Adipocyte (in vitro differentiated cells): ENCODE measurements around the gene EGFR.

Experiments
- DNase-seq: peaks from one replicate; pipeline ENCODE4 v3.0.0-alpha.2; 2015; ENCODE audit warnings: low read depth
- H3K27me3 ChIP-seq: replicated peaks from 2 replicates; pipeline ENCODE4 v1.7.0; 2013; ENCODE audit warnings: mild to moderate bottlenecking, low read length, moderate library complexity; ENCODE audit not compliant: control insufficient read depth, insufficient read depth
- H3K36me3 ChIP-seq: 2 replicates; pipeline ENCODE4 v1.7.0; 2013; ENCODE audit warnings: low read length, mild to moderate bottlenecking, moderate library complexity; ENCODE audit not compliant: control insufficient read depth, insufficient read depth, severe bottlenecking
- H3K4me1 ChIP-seq: 2 replicates; pipeline ENCODE4 v1.7.0; 2013; ENCODE audit warnings: mild to moderate bottlenecking, low read length, moderate library complexity; ENCODE audit not compliant: control insufficient read depth, insufficient read depth
- H3K4me3 ChIP-seq: 2 replicates; pipeline ENCODE4 v1.7.0; 2013; ENCODE audit warnings: mild to moderate bottlenecking, low read length, moderate library complexity
- H3K9ac ChIP-seq: 2 replicates; pipeline ENCODE4 v1.7.0; 2013; ENCODE audit warnings: mild to moderate bottlenecking, low read length, moderate library complexity
- H3K9me3 ChIP-seq: 2 replicates; pipeline ENCODE4 v1.7.0; 2013; ENCODE audit warnings: mild to moderate bottlenecking, low read length, moderate library complexity; ENCODE audit not compliant: control insufficient read depth

Gene EGFR

GRCh38 chr7:55172161-55172560 lies 153.3 kb downstream of the EGFR start:
- H3K36me3 ChIP-seq: peaks cover 82% of the 10 kb centered on the region
- H3K4me1 ChIP-seq: peaks cover 17% of the 10 kb centered on the region
- no peak overlapping the region for H3K4me3 ChIP-seq
- no peaks in the 10 kb centered on the region for H3K27me3 ChIP-seq
- H3K9me3 ChIP-seq: no peaks in the 10 kb centered on the region
- no peak overlapping the region for H3K9ac ChIP-seq
- no peak for DNase-seq

- no peaks in the 10 kb centered on the region for H3K9me3 ChIP-seq
- no peak for DNase-seq
- peaks cover 26% of the 10 kb centered on the region for H3K4me1 ChIP-seq
- no peaks in the 10 kb centered on the region for H3K27me3 ChIP-seq
- H3K4me3 ChIP-seq: no peak overlapping the region
- H3K9ac ChIP-seq: no peak overlapping the region
- peaks cover 86% of the 10 kb centered on the region for H3K36me3 ChIP-seq
Observed at GRCh38 chr7:55172881-55173609, 154.2 kb downstream of the EGFR start.

- Histone ChIP-seq H3K4me3 (no peak overlapping the region), H3K36me3 (peaks cover 80% of the 10 kb centered on the region), H3K4me1 (peaks cover 28% of the 10 kb centered on the region), H3K27me3 (no peaks in the 10 kb centered on the region), H3K9ac (no peak overlapping the region), H3K9me3 (no peaks in the 10 kb centered on the region)
- no peak for DNase-seq
Observed at GRCh38 chr7:55173671-55174070, 154.9 kb downstream of the EGFR start.

- Histone ChIP-seq H3K9me3 (no peaks in the 10 kb centered on the region), H3K27me3 (no peaks in the 10 kb centered on the region), H3K9ac (no peak overlapping the region), H3K36me3 (peaks cover 81% of the 10 kb centered on the region), H3K4me1 (peaks cover 28% of the 10 kb centered on the region), H3K4me3 (no peak overlapping the region)
- DNase-seq: no peak
Observed at GRCh38 chr7:55174456-55174855, 155.6 kb downstream of the EGFR start.

- no peaks in the 10 kb centered on the region for H3K27me3 ChIP-seq
- peaks cover 80% of the 10 kb centered on the region for H3K36me3 ChIP-seq
- no peak overlapping the region for H3K4me3 ChIP-seq
- no peaks in the 10 kb centered on the region for H3K9me3 ChIP-seq
- no peak for DNase-seq
- no peak overlapping the region for H3K9ac ChIP-seq
- peaks cover 29% of the 10 kb centered on the region for H3K4me1 ChIP-seq
Observed at GRCh38 chr7:55174856-55175255, 156.0 kb downstream of the EGFR start.

- Histone ChIP-seq H3K36me3 (peaks cover 78% of the 10 kb centered on the region), H3K9me3 (no peaks in the 10 kb centered on the region), H3K4me3 (no peak overlapping the region), H3K9ac (no peak overlapping the region), H3K4me1 (peaks cover 33% of the 10 kb centered on the region), H3K27me3 (no peaks in the 10 kb centered on the region)
- DNase-seq: peak; percentile 59
Observed at GRCh38 chr7:55177068-55177530, 158.3 kb downstream of the EGFR start.

GRCh38 chr7:55177589-55178261 lies 158.9 kb downstream of the EGFR start:
- Histone ChIP-seq H3K4me1 (peaks cover 33% of the 10 kb centered on the region), H3K9me3 (no peaks in the 10 kb centered on the region), H3K9ac (peak overlapping the region; percentile 8), H3K36me3 (peaks cover 78% of the 10 kb centered on the region), H3K4me3 (no peak overlapping the region), H3K27me3 (no peaks in the 10 kb centered on the region)
- DNase-seq: peak; percentile 65

- peaks cover 33% of the 10 kb centered on the region for H3K4me1 ChIP-seq
Observed at GRCh38 chr7:55178292-55178862, 159.6 kb downstream of the EGFR start.

GRCh38 chr7:55178863-55179773 lies 160.3 kb downstream of the EGFR start:
- DNase-seq: no peak
- H3K9ac ChIP-seq: no peak overlapping the region
- H3K4me1 ChIP-seq: peaks cover 33% of the 10 kb centered on the region
- H3K9me3 ChIP-seq: no peaks in the 10 kb centered on the region
- H3K4me3 ChIP-seq: no peak overlapping the region
- peaks cover 75% of the 10 kb centered on the region for H3K36me3 ChIP-seq
- no peaks in the 10 kb centered on the region for H3K27me3 ChIP-seq

More at GRCh38 chr7:55178292-55178862, 159.6 kb downstream of the EGFR start:
- no peaks in the 10 kb centered on the region for H3K27me3 ChIP-seq
- H3K36me3 ChIP-seq: peaks cover 75% of the 10 kb centered on the region
- H3K9ac ChIP-seq: peak overlapping the region; percentile 8
- H3K4me3 ChIP-seq: no peak overlapping the region
- H3K9me3 ChIP-seq: no peaks in the 10 kb centered on the region
- no peak for DNase-seq

GRCh38 chr7:55179931-55180682 lies 161.3 kb downstream of the EGFR start:
- Histone ChIP-seq H3K4me3 (no peak overlapping the region), H3K36me3 (peaks cover 73% of the 10 kb centered on the region), H3K9ac (no peak overlapping the region), H3K9me3 (no peaks in the 10 kb centered on the region), H3K4me1 (peaks cover 29% of the 10 kb centered on the region), H3K27me3 (no peaks in the 10 kb centered on the region)
- DNase-seq: no peak
